GM12865 (cell line): ENCODE measurements around the gene COL4A6.

Experiments used
- DNase-seq: peaks from one replicate; pipeline ENCODE4 v3.0.0; 2010; ENCODE audit warnings: low read depth
- H3K4me3 ChIP-seq: 2 replicates; pipeline ENCODE4 v1.5.1; 2011; ENCODE audit warnings: mild to moderate bottlenecking, low read depth, low read length, control low read depth
- CTCF ChIP-seq: IDR thresholded peaks from 2 replicates; pipeline ENCODE4 v1.5.1; 2011; ENCODE audit warnings: low read length, control low read depth, low read depth, inconsistent platforms; ENCODE audit not compliant: insufficient read depth; ENCODE audit errors: missing control alignments

COL4A6 gene

GRCh38 chrX:108173874-108174273, 264.3 kb downstream of the COL4A6 start:
- no peak for TF ChIP-seq CTCF
- DNase-seq, result no peak
- H3K4me3 ChIP-seq, result no peak overlapping the region

GRCh38 chrX:108171671-108172070, 266.6 kb downstream of the COL4A6 start:
- no peak for DNase-seq
- TF ChIP-seq CTCF, result no peak
- no peak overlapping the region for H3K4me3 ChIP-seq

GRCh38 chrX:108169768-108170167, 268.5 kb downstream of the COL4A6 start:
- no peak for TF ChIP-seq CTCF
- H3K4me3 ChIP-seq, result no peak overlapping the region
- DNase-seq, result no peak

GRCh38 chrX:108168961-108169740, 269.1 kb downstream of the COL4A6 start:
- H3K4me3 ChIP-seq, result no peak overlapping the region
- no peak for DNase-seq
- TF ChIP-seq CTCF, result no peak

- TF ChIP-seq CTCF, result no peak
- DNase-seq, result no peak
- H3K4me3 ChIP-seq, result no peak overlapping the region
Observed at GRCh38 chrX:108167211-108167872, 270.9 kb downstream of the COL4A6 start.

- peak; percentile 0 for DNase-seq
- TF ChIP-seq CTCF, result no peak
- H3K4me3 ChIP-seq, result no peak overlapping the region
Observed at GRCh38 chrX:108165383-108166111, 272.7 kb downstream of the COL4A6 start.
